ENCODE results near the gene ARFGAP1. TPM values are rescaled to one million over a fixed set of nuclear protein-coding genes. Genes with fewer than 3 reads are reported as not detected.

The ARFGAP1 gene
- total RNA-seq, 1 donor from 2014 or later: 30.9 TPM

DNA sequence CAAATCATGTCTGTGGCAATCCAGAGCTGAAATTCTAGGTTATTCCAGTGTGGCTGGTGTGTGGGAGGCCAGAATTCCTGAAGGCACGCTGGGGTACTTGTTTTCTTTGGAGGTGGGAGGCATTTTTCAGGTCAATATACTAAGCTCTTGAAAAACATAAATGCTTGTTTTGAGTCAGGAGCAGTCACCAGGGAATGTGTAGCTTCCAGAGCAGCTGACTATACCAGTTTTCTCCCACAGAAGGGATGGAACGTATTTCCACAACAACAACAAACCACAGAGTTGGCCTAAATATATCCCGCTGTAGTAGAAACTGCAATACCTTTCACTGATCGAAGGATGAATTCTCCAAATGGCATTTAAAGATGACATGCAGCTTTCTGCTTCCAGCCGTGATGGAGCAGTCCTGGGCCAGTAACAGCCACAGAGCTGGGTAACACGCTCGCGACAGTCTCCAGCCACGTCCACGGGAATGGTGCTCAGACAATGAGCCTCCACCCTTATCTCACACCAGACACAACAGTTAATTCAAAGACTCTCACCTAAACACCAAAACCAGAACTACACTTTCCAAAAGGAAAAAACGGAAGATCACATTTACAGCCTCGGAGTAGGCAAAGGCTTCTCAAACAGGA is 65.3 kb downstream of the ARFGAP1 start:
- DNase-seq: no peak
- no peak for ATAC-seq
- intact Hi-C loops (cut with micrococcal nuclease): no loop called here

Small RNAs within 50 kb of the gene (microRNA-seq; reads per million reads assigned to microRNA genes)
- gene MIR3196 (ENCODE audit: borderline number of aligned reads) (not detected), gene MIR4326 (ENCODE audit: borderline number of aligned reads) (not detected)

Other genes with a start within 250 kb of the ARFGAP1 start
- 24.3 TPM for gene YTHDF1, start 56.7 kb upstream of the ARFGAP1 start, total RNA-seq
- not detected for gene BIRC7, start 36.9 kb upstream of the ARFGAP1 start, total RNA-seq
- not detected for gene NKAIN4, start 18.4 kb upstream of the ARFGAP1 start, total RNA-seq
- gene COL20A1, start 20.4 kb downstream of the ARFGAP1 start, total RNA-seq: not detected
- gene CHRNA4, start 88.5 kb downstream of the ARFGAP1 start, total RNA-seq: 1.8 TPM
- gene KCNQ2, start 199.8 kb downstream of the ARFGAP1 start, total RNA-seq: 0.52 TPM
- gene EEF1A2, start 226.3 kb downstream of the ARFGAP1 start, total RNA-seq: 1,346 TPM
- 307 TPM for gene PPDPF, start 248.0 kb downstream of the ARFGAP1 start, total RNA-seq

Measured in left ventricle myocardium superior (tissue), 1 donor.